Measurements from ENCODE around the gene GPAT3. TPM values are rescaled to one million over a fixed set of nuclear protein-coding genes. Genes with fewer than 3 reads are reported as not detected.
A peak's percentile ranks its signal among the peaks of the same experiment; 100 is the strongest.

Gene GPAT3
- total RNA-seq, 2 experiments from 2014 or later = 27.2 to 27.7 TPM

DNA sequence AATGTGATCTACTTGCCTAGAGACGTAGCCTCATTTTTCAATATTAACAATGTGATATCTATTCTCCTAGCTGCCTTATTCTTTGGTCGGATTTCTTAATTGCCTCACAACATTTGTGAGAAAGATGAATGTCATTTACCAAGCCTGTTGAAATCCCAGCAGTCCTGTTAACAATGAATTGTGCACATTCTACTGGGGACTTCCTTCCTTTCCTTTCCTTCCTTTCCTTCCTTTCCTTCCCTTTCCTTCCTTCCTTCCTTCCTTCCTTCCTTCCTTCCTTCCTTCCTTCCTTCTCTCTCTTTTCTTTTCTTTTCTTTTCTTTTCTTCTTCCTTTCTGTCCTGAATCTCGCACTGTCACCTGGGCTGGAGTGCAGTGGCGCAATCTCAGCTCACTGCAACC lies 107.1 kb downstream of the GPAT3 start:
- H3K27ac Mint-ChIP-seq = no peak overlapping the region
- H3K4me3 Mint-ChIP-seq = no peak overlapping the region
- H3K9me3 Mint-ChIP-seq = no peaks in the 10 kb centered on the region
- ChIA-PET CTCF (interaction anchor here (1.4 to 8.1 kb wide), 4 partner anchors 11 to 152 kb away, joined by 4 to 72 read pairs (median 18); no protein-coding TSS in a partner anchor), POLR2A (no interaction called here)
- peaks cover 2% of the 10 kb centered on the region for H3K4me1 Mint-ChIP-seq
- H3K36me3 Mint-ChIP-seq (ENCODE audit: low read depth) = no peaks in the 10 kb centered on the region
- no peak for DNase-seq
- H3K27me3 Mint-ChIP-seq = peaks cover 12% of the 10 kb centered on the region

DNA sequence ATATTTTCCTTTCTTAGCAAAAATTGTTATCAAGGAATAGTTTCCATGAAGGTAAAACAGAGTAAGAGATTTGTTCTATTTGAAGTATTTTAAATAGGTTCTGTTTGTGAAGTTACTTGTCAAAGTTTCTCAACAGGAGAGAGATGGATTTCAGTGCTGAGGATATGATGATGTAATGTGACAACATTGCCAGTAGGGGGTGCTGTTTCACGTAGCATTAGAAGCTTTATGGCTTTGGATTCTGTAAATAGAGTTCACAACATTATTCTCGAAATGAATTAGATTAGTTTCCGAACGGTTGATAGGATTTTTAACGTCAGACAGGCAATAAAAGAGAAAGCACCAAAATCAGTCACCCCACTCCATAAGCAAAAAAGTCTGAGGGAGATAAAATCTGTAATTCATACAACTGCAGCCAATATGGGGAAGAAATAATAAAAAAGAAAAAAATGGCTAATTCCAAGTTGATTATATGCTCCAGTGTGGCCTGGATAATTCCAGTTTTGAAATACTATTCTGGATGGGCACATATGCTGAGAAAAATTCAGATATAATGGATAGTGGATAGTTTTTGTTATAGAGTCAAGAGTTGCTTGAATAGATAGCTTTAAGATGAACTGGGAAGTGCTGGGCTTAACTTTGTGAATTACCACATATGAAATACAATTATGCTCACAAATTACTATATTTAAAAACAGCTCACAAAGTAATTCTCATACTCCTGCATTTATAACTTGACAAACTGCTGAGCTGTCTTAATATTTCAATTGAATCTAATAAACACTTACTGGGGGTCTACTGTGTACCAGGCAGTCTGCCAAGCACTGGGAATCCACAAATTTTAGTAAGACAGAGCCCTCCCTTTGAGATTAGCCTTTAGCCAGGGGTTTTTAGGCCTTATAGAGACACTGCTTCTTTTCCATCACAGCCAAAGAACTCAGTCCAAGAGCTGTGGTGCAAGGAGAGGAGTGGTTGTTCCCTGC lies 109.1 kb downstream of the GPAT3 start:
- Mint-ChIP-seq H3K4me3 (no peak overlapping the region), H3K27ac (no peak overlapping the region), H3K4me1 (peaks cover 2% of the 10 kb centered on the region), H3K27me3 (peaks cover 11% of the 10 kb centered on the region), H3K9me3 (no peaks in the 10 kb centered on the region), H3K36me3 (ENCODE audit: low read depth) (no peaks in the 10 kb centered on the region)
- ChIA-PET CTCF (interaction anchor here (0.5 to 8.1 kb wide), 15 partner anchors 11 to 858 kb away, joined by 3 to 72 read pairs (median 3); no protein-coding TSS in a partner anchor), POLR2A (no interaction called here)
- DNase-seq = peak; percentile 21

- Mint-ChIP-seq H3K4me3 (no peak overlapping the region), H3K27ac (no peak overlapping the region), H3K36me3 (ENCODE audit: low read depth) (no peaks in the 10 kb centered on the region), H3K27me3 (peaks cover 7% of the 10 kb centered on the region), H3K4me1 (peaks cover 2% of the 10 kb centered on the region), H3K9me3 (no peaks in the 10 kb centered on the region)
- no peak for DNase-seq
- POLR2A ChIA-PET = interaction anchor here (0.6 kb wide), 1 partner anchor 336 kb away, joined by 4 read pairs; no protein-coding TSS in a partner anchor
- CTCF ChIA-PET = interaction anchor here (0.5 to 8.1 kb wide), 6 partner anchors 8 to 883 kb away, joined by 3 to 72 read pairs (median 3); no protein-coding TSS in a partner anchor
These were observed 110.8 kb downstream of the GPAT3 start for GRCh38 chr4:83646538-83647239.

GRCh38 chr4:83651846-83652245 lies 115.9 kb downstream of the GPAT3 start:
- Mint-ChIP-seq H3K36me3 (ENCODE audit: low read depth) (no peaks in the 10 kb centered on the region), H3K27me3 (peaks cover 9% of the 10 kb centered on the region), H3K4me3 (no peak overlapping the region), H3K4me1 (no peaks in the 10 kb centered on the region), H3K27ac (no peak overlapping the region), H3K9me3 (no peaks in the 10 kb centered on the region)
- CTCF ChIA-PET = interaction anchor here (1.0 kb wide), 1 partner anchor 69 kb away, joined by 3 read pairs; no protein-coding TSS in a partner anchor
- POLR2A ChIA-PET = no interaction called here
- no peak for DNase-seq

Other genes starting within 250 kb of the GPAT3 start
- gene HPSE, start 201.3 kb upstream of the GPAT3 start, total RNA-seq = 10 to 100 TPM; 30.4 to 32.7 TPM
- 10 to 100 TPM; 16.4 to 17.8 TPM for gene HELQ, start 80.3 kb upstream of the GPAT3 start, total RNA-seq
- 10 to 100 TPM; 58.1 to 58.5 TPM for gene MRPS18C, start 80.0 kb upstream of the GPAT3 start, total RNA-seq
- gene ABRAXAS1, start 51.0 kb upstream of the GPAT3 start, total RNA-seq = 10 to 100 TPM; 11.2 to 13.7 TPM